Dedifferentiated amniotic fluid mesenchymal stem cell (primary cell): ENCODE data around the gene SPTBN1.

Source experiments
- DNase-seq: peaks from one replicate; pipeline ENCODE4 v3.0.0-alpha.2; 2016; ENCODE audit errors: extremely low spot score

SPTBN1 gene

DNA sequence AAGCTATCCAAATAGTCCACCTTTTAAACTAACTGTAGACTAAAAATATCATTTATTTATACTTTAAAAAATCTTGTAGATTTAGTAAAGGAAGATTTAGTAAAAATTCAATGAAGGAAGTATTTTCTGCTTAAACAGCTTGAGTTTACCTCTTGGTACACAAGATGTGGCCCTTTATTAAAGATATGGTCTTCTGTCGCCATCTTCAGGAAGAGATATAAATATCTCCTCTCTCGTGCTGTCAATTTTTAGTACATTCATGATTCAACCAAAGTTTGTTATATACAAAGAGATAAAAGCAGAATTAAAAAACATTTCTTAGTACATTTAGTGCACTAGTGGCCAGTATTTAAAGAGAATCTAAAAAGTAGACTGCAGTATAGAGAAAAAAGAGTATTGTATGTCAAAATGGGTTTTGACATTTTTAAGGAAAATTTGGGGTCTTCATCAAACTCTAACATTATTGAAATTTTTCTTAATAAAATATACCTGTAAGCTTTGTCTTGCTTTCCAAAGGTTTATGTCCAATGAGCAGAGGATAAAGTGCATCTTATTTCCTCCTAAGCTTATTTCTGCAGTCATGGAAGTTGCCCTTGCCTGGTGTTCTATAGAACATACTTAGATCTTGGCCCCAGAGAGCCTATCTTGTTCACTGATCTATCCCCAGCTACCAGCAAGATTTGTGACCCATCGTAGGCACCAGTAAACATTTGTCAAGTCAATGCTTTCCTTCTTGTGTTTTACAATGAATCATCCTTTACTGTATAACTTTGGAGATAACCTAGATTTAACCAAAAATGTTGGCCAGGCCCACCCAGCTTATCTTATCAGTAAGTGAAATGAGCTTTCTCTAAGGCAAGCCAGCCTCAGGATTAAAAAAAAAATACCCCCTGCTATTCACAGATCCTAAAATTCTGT is 248.8 kb downstream of the SPTBN1 start:
- DNase-seq: peak; percentile 90

DNA sequence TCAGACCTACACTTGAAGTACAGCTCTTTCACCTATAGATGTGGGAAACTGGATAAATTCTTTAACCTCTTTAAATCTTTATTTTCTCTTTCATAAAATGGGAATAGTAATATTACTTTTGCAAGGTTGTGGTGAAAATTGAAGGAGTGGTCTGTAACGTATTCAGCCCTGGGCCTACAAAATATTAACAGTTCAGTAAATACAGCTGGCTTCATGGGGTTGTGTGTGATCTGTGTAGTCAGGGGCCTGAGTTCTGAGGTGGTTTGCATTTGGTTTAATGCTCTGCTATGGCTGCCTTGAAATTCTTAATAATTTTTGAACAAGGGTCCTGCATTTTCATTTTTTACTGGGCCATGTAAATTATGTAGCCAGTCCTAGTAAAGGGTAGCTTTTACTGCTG is 250.5 kb downstream of the SPTBN1 start:
- DNase-seq: no peak

DNA sequence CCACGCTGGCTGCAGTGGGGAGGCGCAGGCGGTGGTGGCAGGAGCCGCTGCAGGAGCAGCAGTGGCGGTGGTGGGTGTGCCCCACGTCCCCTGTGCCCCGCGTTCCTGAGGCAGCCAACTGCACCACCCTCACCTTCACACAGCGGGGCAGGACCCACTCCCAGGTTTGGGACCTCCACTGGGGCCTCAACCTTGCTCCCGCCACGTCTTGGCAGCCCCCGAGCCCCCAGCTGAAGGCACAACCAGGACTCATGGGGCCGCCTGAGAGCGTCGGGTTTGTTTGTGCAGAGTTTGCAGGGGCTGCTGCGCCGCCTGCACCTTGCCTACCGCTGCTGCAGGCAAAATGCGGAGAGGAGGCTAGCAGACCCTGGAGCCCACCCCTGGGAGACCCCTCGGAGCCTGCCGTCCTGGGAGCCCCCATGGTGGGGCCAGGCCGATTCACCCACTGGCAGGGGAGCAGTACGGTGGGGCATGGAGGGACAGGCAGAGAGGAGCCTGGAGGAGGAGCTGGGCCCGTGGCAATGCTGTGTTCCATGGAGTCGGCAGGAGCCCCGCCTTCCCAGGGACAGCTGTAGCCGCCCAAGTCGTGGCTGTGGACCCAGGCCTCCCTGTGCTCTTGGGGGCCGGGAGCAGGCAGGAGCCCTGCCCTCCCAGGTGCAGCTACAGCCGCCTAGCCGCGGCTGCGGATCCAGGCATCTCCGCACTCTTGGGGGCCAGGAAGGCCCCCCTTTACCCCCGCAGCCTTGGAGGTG is 252.6 kb downstream of the SPTBN1 start:
- DNase-seq: no peak

DNA sequence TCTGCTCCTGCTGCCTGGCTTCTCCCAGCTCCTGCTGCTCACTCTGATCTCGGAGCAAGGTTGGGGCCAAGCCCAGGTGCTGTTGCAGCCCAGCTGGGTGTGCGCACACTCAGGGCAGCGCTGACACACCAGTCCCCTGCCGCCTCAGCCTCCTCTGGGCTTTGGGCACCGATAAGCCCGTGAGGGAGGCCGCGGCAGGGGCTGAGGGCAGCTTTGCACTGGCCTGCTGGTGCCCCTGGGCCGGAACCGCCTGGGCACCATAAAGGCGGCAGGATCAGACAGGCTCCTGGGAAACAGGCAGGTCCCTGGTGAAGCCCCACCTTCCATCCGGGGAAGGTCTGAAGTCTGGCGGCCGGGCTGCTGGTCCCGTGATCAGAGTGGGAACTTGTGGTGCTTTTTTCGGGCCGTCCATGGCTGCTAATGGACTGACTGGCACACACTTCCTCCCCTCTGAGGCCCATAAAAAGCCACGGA is 253.2 kb downstream of the SPTBN1 start:
- DNase-seq: no peak

DNA sequence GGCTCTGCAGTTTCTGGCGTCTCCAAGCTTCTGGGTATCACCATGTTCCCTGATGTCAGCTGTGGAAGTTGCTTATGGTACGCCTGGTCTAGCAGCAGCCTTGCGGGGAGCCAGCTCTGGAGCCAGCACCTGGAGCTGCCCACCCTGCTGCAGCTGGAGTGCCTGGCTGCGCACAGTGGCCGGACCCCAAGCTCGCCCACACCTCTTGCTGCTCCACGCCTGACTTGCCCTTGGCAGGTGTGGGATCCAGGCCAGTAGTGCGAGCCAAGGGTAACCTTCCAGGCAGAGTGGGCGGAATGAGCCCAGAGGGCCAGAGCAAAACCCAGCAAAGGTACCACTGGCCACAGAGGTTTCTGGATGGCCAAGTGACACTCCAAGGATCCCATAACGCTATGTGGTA is 254.1 kb downstream of the SPTBN1 start:
- no peak for DNase-seq

GRCh38 chr2:54712516-54712915 is 256.4 kb downstream of the SPTBN1 start:
- DNase-seq: no peak

DNA sequence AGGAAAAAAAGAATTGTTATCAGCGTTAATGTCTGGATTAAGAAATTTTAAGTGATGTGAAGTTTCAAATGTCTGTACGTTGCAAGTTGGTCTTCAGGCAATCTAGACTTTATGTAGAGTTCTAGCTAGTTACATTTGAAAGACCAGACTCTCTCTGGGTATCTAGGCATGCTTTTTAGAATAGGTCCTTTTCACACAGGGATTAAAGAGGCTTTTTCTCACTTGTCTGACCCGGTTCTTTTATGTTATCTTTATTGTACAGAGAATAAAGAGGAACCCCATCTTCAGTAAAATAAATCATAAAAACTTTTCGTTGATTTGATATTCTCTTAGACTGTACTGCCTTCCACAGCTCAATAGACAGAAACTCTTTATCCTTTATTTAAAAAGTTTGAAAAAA is 258.9 kb downstream of the SPTBN1 start:
- no peak for DNase-seq

- DNase-seq: no peak
Observed at GRCh38 chr2:54716375-54716774, 260.2 kb downstream of the SPTBN1 start.

GRCh38 chr2:54720563-54720962 is 264.4 kb downstream of the SPTBN1 start:
- no peak for DNase-seq
